NCI-H2171 treated with DMSO at 0.1 percent for 48 hours (cell line): ENCODE measurements around the gene HAPSTR1.
"Not testable (repeated sequence)": the region's sequence is repeated elsewhere in the genome, so short reads cannot be mapped to it uniquely, and the experiment has no call there.

ENCODE experiments used
- DNase-seq: peaks from one replicate; lab custom pipeline; 2025; lab: John Stamatoyannopoulos, UW

The HAPSTR1 gene, protein sequence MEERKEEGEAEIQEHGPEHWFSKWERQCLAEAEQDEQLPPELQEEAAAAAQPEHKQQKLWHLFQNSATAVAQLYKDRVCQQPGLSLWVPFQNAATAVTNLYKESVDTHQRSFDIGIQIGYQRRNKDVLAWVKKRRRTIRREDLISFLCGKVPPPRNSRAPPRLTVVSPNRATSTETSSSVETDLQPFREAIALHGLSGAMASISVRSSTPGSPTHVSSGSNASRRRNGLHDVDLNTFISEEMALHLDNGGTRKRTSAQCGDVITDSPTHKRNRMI

DNA sequence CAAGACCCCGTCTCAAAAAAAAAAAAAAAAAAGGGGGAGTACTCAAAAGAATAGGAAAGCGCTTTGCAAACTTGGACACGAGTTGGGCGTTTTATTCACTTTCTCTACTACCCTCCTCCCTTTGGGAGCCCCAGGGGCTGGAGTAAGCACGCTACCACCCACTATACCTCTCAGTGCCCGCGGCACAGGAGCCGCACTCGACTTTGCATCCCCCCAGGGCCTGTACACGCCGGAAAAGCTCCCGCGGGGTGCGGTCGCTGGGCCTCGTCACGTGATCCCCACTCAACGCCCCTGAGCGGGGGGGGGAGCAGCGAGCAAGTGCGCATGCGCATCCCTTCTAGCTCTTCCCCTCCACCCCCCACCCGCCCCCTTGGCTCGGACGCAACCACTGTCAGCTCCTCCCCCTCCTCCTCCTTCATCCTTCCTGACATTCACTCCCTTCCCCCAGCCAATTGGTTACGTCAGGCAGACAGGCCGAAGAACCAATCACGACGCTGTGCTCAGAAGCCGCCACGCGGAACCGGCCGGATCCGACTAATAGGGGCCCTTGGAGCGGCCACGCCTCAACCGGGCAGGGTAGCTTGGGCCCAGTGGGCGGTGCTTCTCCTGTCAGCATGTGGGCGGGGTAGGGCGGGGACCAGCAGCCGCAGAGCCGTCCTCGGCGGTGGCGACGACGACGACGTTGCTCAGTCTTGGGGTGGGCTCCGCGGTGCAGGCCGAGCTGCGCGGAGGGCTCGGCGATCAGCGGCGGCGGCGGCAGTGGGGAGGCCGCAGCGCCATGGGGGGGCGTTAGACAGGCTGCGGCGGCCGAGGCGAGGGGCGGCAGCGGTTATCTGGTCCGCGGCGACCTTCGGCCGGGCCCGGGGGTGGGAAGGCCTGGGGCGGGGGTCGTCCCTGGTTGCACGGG lies at the start of gene HAPSTR1:
TSS of gene HAPSTR1 (plus strand) at position 685 of the 907 bp plus-strand sequence. CDS start 401 bp downstream, outside the sequence.
- peak; percentile 100 for DNase-seq

- peak; percentile 72 for DNase-seq
Measured at GRCh38 chr16:9042533-9042932, 48.9 kb upstream of the HAPSTR1 start.

GRCh38 chr16:9042964-9043680 lies 48.3 kb upstream of the HAPSTR1 start:
- DNase-seq = peak; percentile 90

- DNase-seq = not testable (repeated sequence)
Measured at GRCh38 chr16:9045562-9045961, 45.9 kb upstream of the HAPSTR1 start.

- no peak for DNase-seq
Measured at GRCh38 chr16:9046667-9047055, 44.8 kb upstream of the HAPSTR1 start.

GRCh38 chr16:9047689-9048301 lies 43.6 kb upstream of the HAPSTR1 start:
- peak; percentile 59 for DNase-seq

DNA sequence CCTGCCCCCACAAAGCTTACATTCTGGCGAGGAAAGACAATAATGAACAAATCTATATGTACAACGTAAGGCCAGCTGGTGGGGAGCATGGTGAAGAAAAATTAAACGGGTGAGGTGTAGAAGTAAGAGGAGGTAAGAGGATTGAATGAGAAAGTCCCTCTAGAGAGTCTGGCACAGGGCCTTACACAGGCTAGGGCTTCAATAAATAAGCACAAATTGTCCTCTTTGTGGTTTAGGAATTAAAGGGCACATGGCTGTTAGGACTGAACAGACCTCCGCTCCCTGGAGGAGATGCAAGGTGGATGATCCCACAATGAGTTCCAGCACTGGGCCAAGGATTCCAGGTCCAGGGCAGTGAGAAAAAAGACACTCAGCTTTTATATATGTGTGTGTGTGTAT lies 43.1 kb upstream of the HAPSTR1 start:
- DNase-seq = no peak

- DNase-seq = no peak
Measured at GRCh38 chr16:9049241-9049640, 42.2 kb upstream of the HAPSTR1 start.

GRCh38 chr16:9050102-9050830 lies 41.2 kb upstream of the HAPSTR1 start:
- DNase-seq = no peak

- DNase-seq = no peak
Measured at GRCh38 chr16:9053006-9053601, 38.3 kb upstream of the HAPSTR1 start.

GRCh38 chr16:9054460-9054859 lies 37.0 kb upstream of the HAPSTR1 start:
- DNase-seq = no peak

- no peak for DNase-seq
Measured at GRCh38 chr16:9055115-9055514, 36.3 kb upstream of the HAPSTR1 start.

DNA sequence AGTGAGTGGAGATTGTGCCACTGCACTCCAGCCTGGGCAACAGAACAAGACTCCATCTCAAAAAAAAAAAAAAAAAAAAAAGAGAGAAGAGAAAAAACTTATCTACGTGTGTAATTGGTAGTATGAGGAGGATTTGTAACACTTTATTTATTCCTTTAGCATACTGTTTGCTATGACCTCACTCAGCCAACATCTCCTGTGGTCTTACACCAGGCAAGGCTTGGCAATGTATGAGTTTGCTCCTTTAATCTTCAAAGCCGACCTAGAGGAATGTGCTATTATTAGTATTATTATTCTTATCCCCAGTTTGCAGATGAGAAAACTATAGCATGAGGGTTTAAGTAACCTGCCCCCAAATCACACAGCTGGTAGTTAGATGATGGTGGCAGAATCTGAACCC lies 35.8 kb upstream of the HAPSTR1 start:
- DNase-seq = no peak

DNA sequence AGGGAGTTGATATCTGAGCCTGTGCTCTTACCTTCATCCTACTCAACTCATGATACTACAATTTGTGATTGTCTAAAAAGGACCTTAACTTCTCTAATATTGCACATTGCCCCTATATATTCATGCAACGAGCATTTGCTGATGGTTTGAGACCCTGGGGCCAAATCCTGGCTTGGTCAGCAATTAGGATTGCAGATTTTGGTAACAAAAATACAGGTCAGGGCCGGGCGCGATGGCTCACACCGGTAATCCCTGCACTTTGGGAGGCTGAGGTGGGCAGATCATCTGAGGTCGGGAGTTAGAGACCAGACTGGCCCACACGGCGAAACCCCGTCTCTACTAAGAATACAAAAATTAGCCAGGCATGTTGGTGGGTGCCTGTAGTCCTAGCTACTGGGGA lies 35.4 kb upstream of the HAPSTR1 start:
- no peak for DNase-seq

GRCh38 chr16:9058211-9058610 lies 33.2 kb upstream of the HAPSTR1 start:
- no peak for DNase-seq

- DNase-seq = no peak
Measured at GRCh38 chr16:9060225-9060624, 31.2 kb upstream of the HAPSTR1 start.

DNA sequence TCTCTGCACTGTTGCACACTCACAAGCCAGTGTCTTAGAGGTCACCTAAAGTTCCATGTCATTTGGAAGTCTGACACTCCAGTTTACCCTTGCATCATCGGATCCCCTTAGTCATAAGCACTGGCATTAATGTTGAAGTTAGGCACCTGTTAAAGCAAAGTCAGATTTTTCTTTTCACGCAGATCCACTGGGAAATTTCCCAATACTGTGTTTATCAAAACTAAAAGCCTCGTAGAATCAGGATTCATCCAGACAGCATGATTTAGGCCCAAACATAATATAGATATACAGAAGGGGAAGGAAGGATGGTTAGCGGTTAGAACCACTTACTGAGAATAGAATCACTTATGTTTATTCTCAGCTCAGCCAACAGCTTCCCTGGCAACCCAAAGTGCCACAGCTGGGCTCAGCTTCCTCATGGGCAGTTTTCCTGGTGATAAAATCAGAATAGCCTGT lies 30.1 kb upstream of the HAPSTR1 start:
- DNase-seq = no peak

GRCh38 chr16:9062301-9062700 lies 29.1 kb upstream of the HAPSTR1 start:
- DNase-seq = peak; percentile 32

DNA sequence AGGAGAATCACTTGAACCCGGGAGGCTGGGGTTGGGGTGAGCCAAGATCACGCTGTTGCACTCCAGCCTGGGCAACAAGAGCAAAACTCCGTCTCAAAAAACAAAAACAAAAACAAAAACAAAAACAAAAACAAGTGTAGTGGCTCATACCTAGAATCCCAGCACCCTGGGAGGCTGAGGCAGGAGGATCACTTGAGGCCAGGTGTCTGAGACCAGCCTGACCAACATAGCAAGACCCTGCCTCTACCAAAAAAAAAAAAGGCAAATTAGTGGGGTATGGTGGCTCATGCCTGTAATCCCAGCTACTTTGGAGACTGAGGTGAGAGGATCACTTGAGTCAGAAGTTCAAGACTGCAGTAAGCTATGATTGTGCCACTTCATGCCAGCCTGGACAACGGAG lies 26.4 kb upstream of the HAPSTR1 start:
- DNase-seq = no peak

- no peak for DNase-seq
Measured at GRCh38 chr16:9068886-9069285, 22.6 kb upstream of the HAPSTR1 start.

DNA sequence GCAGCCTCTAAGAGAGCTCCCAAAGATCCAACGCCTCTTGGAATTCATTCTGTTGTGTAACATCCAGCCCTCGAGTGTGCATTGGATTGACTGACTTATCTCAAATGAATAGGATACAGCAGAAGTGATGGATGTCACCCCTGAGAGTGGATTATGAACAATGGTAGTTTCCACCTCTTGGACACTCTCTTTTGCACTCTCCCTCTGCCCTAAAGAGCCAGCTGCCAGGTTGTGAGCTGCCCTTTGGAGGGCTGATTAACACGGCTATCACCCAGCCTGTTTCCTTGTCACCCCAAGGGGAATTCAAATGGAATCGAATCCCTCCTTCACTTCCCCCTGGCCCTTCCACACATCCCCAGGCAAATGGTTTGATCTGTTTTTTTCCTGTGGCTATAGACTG lies 21.2 kb upstream of the HAPSTR1 start:
- no peak for DNase-seq
